ENCODE results near the gene CTU2. TPM values are rescaled to one million over a fixed set of nuclear protein-coding genes. Genes with fewer than 3 reads are reported as not detected.

The CTU2 gene
- total and polyA plus RNA-seq, 9 of the 15 experiments (the other 6 are each of a cell fraction or from before 2014, with no cell fraction given), result 1.3 to 105 (median 23.2) TPM

GRCh38 chr16:88662843-88663606 is 43.3 kb upstream of the CTU2 start, which contains the start of gene MVD (continued):
- TF ChIP-seq, protein P1, sequence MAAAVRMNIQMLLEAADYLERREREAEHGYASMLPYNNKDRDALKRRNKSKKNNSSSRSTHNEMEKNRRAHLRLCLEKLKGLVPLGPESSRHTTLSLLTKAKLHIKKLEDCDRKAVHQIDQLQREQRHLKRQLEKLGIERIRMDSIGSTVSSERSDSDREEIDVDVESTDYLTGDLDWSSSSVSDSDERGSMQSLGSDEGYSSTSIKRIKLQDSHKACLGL (CRISPR knock-in tag; IDR thresholded peaks at IDR 0.05; ENCODE audit: borderline replicate concordance, poor library complexity, severe bottlenecking), result no peak
- TF ChIP-seq, protein P2, sequence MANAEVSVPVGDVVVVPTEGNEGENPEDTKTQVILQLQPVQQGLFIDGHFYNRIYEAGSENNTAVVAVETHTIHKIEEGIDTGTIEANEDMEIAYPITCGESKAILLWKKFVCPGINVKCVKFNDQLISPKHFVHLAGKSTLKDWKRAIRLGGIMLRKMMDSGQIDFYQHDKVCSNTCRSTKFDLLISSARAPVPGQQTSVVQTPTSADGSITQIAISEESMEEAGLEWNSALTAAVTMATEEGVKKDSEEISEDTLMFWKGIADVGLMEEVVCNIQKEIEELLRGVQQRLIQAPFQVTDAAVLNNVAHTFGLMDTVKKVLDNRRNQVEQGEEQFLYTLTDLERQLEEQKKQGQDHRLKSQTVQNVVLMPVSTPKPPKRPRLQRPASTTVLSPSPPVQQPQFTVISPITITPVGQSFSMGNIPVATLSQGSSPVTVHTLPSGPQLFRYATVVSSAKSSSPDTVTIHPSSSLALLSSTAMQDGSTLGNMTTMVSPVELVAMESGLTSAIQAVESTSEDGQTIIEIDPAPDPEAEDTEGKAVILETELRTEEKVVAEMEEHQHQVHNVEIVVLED (CRISPR knock-in tag; IDR thresholded peaks at IDR 0.05), result peak; percentile 70
- TF ChIP-seq RBM25 (IDR thresholded peaks at IDR 0.05; ENCODE audit: low read depth, low read length, severe bottlenecking) (peak; percentile 100), CC2D1A (IDR thresholded peaks at IDR 0.05) (no peak; the same call in 1 of the 2 replicates), PHF20 (IDR thresholded peaks at IDR 0.05; ENCODE audit: partially characterized antibody) (peak; percentile 54), E2F4 (CRISPR knock-in tag; IDR thresholded peaks at IDR 0.05; ENCODE audit: low read depth) (0 out of 2 replicates have a peak, but pooled peaks have one; percentile 51), KDM5B (IDR thresholded peaks at IDR 0.05; ENCODE audit: insufficient replicate concordance, low read depth, low read length) (peak; percentile 96), HMGN3 (IDR thresholded peaks at IDR 0.05; ENCODE audit: borderline replicate concordance, extremely low read depth, insufficient read length, low read depth, low read length) (peak; percentile 62), CEBPB (tag; IDR thresholded peaks at IDR 0.05) (no peak), SUPT5H (IDR thresholded peaks at IDR 0.05) (peak; percentile 96), TCF7L2 (IDR thresholded peaks at IDR 0.05; ENCODE audit: low read depth, low read length) (no peak), SAFB (IDR thresholded peaks at IDR 0.05; ENCODE audit: borderline replicate concordance, low read depth, low read length) (no peak; the same call in 1 of the 2 replicates), GATAD2A (IDR thresholded peaks at IDR 0.05) (peak; percentile 92), MAZ (CRISPR knock-in tag; conservative IDR thresholded peaks at IDR 0.05 in 1 of 2, IDR thresholded peaks at IDR 0.05 in 1 of 2) (peak in 1 of 2 experiments; percentile 84), POLR2B (IDR thresholded peaks at IDR 0.05; ENCODE audit: low read depth, partially characterized antibody) (peak; percentile 81), ARNT (IDR thresholded peaks at IDR 0.05) (no peak), ZNF224 (CRISPR knock-in tag; IDR thresholded peaks at IDR 0.05) (no peak), THRAP3 (IDR thresholded peaks at IDR 0.05; ENCODE audit: borderline replicate concordance) (no peak)
- TF ChIP-seq, protein P3, sequence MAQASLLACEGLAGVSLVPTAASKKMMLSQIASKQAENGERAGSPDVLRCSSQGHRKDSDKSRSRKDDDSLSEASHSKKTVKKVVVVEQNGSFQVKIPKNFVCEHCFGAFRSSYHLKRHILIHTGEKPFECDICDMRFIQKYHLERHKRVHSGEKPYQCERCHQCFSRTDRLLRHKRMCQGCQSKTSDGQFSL (CRISPR knock-in tag; IDR thresholded peaks at IDR 0.05), result peak; percentile 55; the same call in 1 of the 2 replicates
- TF ChIP-seq, protein P3 (tag; IDR thresholded peaks at IDR 0.05), result no peak
- TF ChIP-seq, protein P4, sequence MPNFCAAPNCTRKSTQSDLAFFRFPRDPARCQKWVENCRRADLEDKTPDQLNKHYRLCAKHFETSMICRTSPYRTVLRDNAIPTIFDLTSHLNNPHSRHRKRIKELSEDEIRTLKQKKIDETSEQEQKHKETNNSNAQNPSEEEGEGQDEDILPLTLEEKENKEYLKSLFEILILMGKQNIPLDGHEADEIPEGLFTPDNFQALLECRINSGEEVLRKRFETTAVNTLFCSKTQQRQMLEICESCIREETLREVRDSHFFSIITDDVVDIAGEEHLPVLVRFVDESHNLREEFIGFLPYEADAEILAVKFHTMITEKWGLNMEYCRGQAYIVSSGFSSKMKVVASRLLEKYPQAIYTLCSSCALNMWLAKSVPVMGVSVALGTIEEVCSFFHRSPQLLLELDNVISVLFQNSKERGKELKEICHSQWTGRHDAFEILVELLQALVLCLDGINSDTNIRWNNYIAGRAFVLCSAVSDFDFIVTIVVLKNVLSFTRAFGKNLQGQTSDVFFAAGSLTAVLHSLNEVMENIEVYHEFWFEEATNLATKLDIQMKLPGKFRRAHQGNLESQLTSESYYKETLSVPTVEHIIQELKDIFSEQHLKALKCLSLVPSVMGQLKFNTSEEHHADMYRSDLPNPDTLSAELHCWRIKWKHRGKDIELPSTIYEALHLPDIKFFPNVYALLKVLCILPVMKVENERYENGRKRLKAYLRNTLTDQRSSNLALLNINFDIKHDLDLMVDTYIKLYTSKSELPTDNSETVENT (CRISPR knock-in tag; IDR thresholded peaks at IDR 0.05), result peak; percentile 37
